ENCODE measurements around the gene SRSF4.
"Not testable (repeated sequence)": the region's sequence is repeated elsewhere in the genome, so short reads cannot be mapped to it uniquely, and the experiment has no call there.

The SRSF4 gene

DNA sequence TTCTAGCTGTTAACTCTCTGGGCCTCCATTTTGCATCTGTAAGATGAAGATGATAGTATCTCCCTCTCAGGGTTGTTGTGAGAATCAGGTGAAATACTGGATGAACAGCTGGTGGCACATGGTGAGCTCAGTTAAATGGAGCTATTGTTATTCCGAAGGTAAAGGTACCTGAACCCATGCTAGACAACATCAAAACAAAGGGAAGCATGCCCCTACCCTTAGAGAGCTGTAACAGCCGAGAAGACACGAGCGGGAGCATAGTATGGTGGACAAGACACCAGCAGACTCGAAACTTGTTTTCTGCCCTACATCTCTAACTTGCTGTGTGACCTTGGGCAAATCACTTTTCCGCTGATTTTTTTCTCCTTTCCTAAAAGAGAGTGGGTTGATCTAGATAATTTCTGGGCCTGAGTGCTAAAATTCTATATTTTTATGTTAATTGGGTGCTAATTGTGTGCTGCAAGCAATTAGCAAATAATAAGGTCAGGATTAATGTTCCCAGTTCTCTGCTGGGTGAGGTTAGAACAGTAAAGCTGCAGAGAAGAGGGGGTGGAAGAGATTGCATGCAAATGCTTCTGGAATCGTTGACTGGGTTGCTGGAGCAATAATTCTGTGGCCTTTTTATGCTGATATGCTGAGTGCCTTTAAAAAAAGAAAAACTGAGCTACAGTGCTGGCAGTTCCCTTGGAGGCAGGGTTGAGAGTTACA, 68.8 kb downstream of the SRSF4 start:
- Histone ChIP-seq H3K27ac (no peak overlapping the region), H3K36me3 (replicated peaks) (no peaks in the 10 kb centered on the region), H3K4me3 (ENCODE audit: low read depth, low read length) (no peak overlapping the region), H3K27me3 (replicated peaks) (no peaks in the 10 kb centered on the region)
- DNase-seq: no peak
- TF ChIP-seq CTCF (IDR thresholded peaks at IDR 0.05; ENCODE audit: low read depth, low read length, missing control alignments): no peak
- in situ Hi-C loops (cut with HindIII; ENCODE audit: low pct_ligation_motif_present, low sequenced_read_pairs): no loop called here

DNA sequence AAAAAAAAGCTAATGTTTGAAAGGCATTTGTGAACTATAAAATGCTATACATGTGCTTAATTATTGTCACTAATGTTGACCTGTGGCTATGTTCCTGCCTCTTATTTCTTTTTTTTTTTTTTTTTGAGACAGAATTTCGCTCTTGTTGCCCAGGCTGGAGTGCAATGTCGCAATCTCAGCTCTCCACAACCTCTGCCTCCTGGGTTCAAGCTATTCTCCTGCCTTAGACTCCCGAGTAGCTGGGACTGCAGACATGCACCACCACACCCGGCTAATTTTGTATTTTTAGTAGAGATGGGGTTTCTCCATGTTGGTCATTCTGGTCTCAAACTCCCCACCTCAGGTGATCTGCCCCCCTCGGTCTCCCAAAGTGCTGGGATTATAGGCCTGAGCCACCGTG, 73.7 kb downstream of the SRSF4 start:
- H3K36me3 ChIP-seq (replicated peaks); in situ Hi-C loops (cut with HindIII; ENCODE audit: low pct_ligation_motif_present, low sequenced_read_pairs); H3K27ac ChIP-seq: not testable (repeated sequence)

GRCh38 chr1:29105822-29106221, 75.9 kb downstream of the SRSF4 start:
- Histone ChIP-seq H3K27me3 (replicated peaks) (no peaks in the 10 kb centered on the region), H3K27ac (no peak overlapping the region), H3K4me3 (ENCODE audit: low read depth, low read length) (no peak overlapping the region), H3K36me3 (replicated peaks) (no peaks in the 10 kb centered on the region)
- no peak for TF ChIP-seq CTCF (IDR thresholded peaks at IDR 0.05; ENCODE audit: low read depth, low read length, missing control alignments)
- peak; percentile 2 for DNase-seq
- in situ Hi-C loops (cut with HindIII; ENCODE audit: low pct_ligation_motif_present, low sequenced_read_pairs): no loop called here

More for the DNA sequence above, 73.7 kb downstream of the SRSF4 start:
- not testable (repeated sequence) for H3K4me3 ChIP-seq (ENCODE audit: low read depth, low read length); H3K27me3 ChIP-seq (replicated peaks); DNase-seq

- no peaks in the 10 kb centered on the region for H3K36me3 ChIP-seq (replicated peaks)
- no peak overlapping the region for H3K4me3 ChIP-seq (ENCODE audit: low read depth, low read length)
- H3K27ac ChIP-seq: no peak overlapping the region
- no peak for TF ChIP-seq CTCF (IDR thresholded peaks at IDR 0.05; ENCODE audit: low read depth, low read length, missing control alignments)
- in situ Hi-C loops (cut with HindIII; ENCODE audit: low pct_ligation_motif_present, low sequenced_read_pairs): no loop called here
- H3K27me3 ChIP-seq (replicated peaks): no peaks in the 10 kb centered on the region
- DNase-seq: no peak
Measured at GRCh38 chr1:29100487-29100886, 81.2 kb downstream of the SRSF4 start.

GRCh38 chr1:29099286-29099685, 82.4 kb downstream of the SRSF4 start:
- no peak for TF ChIP-seq CTCF (IDR thresholded peaks at IDR 0.05; ENCODE audit: low read depth, low read length, missing control alignments)
- no peaks in the 10 kb centered on the region for H3K36me3 ChIP-seq (replicated peaks)
- H3K4me3 ChIP-seq (ENCODE audit: low read depth, low read length): no peak overlapping the region
- no peaks in the 10 kb centered on the region for H3K27me3 ChIP-seq (replicated peaks)
- H3K27ac ChIP-seq: no peak overlapping the region
- in situ Hi-C loops (cut with HindIII; ENCODE audit: low pct_ligation_motif_present, low sequenced_read_pairs): no loop called here
- no peak for DNase-seq
